D721Med (cell line): ENCODE measurements around the gene TPP2.

Experiments used
- DNase-seq: peaks from one replicate; pipeline ENCODE4 v3.0.0; 2011; ENCODE audit warnings: low spot score; ENCODE audit not compliant: insufficient read length
- FAIRE-seq: peaks from 2 replicates; lab custom pipeline; 2011; peaks lifted over from hg19 to GRCh38; lab: Jason Lieb, UNC
- TF ChIP-seq, protein P1 (sequence below): IDR thresholded peaks from 2 replicates; pipeline ENCODE4 v1.5.1; 2012; ENCODE audit warnings: mild to moderate bottlenecking, control low read depth; ENCODE audit not compliant: insufficient read depth; ENCODE audit errors: missing control alignments

The TPP2 gene

DNA sequence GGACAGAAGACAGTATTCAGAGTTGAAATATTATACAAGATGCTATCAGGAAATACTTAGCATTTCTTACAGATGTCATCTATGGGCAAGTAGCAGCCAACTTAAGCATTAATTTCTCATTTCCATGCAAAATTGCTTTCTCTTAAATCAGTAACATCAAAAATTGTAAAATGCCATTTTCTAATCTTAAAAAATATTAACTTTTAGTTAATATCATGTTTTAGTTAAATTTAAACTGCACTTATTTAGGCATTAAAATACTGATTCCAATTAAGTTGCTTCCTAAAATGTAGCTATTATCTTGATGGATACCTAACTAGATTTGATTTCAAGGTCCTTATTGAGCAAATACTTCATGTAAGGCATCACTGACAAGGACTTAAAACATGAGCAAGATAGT, 70.2 kb downstream of the TPP2 start:
- FAIRE-seq (no peak), DNase-seq (no peak)
- TF ChIP-seq, protein P1, sequence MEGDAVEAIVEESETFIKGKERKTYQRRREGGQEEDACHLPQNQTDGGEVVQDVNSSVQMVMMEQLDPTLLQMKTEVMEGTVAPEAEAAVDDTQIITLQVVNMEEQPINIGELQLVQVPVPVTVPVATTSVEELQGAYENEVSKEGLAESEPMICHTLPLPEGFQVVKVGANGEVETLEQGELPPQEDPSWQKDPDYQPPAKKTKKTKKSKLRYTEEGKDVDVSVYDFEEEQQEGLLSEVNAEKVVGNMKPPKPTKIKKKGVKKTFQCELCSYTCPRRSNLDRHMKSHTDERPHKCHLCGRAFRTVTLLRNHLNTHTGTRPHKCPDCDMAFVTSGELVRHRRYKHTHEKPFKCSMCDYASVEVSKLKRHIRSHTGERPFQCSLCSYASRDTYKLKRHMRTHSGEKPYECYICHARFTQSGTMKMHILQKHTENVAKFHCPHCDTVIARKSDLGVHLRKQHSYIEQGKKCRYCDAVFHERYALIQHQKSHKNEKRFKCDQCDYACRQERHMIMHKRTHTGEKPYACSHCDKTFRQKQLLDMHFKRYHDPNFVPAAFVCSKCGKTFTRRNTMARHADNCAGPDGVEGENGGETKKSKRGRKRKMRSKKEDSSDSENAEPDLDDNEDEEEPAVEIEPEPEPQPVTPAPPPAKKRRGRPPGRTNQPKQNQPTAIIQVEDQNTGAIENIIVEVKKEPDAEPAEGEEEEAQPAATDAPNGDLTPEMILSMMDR, result no peak

DNA sequence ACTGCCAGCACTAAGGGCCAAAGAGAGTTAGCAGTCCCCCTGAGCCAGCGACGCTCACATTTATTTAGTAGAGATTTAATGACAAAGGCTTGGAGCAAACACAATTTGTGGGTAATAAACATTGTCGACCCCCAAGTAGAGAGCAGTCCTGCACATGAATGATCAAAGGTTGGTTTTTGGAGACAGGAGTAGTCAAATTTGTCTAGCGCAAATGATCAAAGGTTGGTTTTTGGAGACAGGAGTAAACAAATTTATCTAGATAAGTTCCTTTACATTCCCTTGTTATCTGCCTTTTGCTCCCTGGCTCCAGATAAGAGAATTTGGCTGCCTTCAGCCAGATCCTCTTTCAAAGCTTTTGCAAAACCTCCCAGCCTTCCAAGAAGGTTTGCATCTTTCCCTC, 71.1 kb downstream of the TPP2 start:
- FAIRE-seq, result no peak
- TF ChIP-seq, protein P1, result no peak
- no peak for DNase-seq

DNA sequence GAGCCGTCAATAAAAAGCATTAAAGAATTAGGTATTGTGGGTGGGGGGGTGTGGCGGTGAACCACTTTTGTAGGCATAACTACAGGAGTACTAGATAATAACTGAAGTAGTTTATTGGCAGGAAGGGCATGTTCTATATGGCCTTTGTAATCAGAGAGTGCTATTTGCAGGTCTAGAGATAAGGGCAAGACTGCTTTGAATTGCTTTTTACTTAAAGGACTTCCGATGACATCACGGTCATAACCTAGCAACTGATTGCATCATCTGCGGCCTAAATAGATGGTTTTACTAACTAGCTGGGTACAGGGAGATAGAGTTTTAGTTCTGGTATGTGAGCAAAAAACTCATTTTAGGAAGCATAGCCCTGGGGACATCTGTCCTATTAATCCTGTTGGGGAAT, 73.3 kb downstream of the TPP2 start:
- TF ChIP-seq, protein P1, result no peak
- FAIRE-seq (no peak), DNase-seq (no peak)

DNA sequence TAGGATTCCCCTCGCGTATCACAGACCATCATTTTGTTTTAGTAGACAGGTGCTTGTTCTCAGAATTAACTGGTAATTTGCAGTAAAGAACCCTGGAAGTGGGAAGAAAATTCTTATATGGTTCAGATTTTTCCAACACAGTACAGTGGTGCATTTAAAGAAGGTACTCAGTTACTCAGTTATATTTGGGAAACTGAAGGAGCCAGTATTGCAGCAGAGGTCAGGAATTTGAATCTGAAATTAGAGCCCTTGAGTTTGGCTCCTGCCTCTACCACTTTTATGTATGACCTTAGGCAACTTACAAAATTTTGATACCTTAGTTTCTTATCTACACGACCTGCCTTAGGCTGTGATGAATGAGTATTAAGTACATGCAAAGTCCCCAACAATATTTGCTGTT, 78.3 kb downstream of the TPP2 start:
- DNase-seq (no peak), FAIRE-seq (no peak)
- TF ChIP-seq, protein P1, result no peak

DNA sequence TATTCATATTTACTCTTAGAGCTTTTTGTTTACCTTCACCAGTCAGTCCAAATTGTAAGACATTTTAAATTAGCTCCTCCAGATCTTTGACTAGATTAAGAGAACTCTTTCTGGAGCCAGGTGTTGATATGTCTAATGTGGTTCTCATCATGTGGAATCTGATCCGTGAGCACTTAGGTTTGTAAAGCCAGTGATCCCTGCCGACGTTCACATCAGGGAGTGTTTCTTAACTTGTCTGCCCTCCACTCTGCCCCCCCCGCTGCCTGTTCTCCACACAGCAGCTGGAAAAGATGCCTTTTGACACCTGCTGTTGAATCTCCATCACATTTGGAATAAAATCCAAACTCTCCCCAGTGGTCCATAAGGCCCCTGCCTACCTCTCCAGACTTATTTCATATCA, 80.3 kb downstream of the TPP2 start:
- DNase-seq (no peak), FAIRE-seq (peak; percentile 35)
- TF ChIP-seq, protein P1, result no peak

DNA sequence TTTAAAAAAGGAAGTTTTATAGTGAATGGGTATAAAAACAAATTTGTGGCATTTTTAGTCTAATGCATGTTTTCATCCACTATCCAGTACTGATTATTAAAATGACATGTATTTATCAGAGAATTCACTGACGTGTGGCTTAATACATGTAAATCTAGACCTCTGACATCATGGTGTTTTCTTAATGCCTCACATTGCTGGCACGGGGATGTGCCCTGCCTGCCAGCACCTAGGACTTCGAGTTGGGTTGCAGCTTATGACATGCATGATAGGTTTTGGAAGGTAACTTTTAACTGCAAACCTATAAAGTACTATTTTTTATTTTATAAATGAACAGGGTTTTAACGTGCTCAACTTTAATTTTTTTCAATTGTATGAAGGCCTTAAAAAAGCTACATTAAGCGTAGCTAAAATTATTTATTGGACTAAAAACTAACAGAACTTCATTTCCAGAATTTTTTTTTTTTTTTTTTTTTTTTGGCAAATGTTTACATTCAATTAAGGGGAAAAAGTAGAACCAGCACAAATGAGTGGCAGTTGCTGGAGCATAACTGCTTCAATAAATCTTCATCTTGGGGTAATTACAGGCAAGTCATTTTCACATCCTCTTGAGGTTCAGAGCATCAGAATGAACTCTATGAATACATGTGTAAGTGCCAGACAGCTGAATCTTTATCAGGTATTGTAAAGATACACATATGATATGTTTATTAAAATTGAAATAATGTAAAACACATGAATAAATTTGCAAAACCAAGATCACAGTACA, 81.7 kb downstream of the TPP2 start:
- FAIRE-seq (no peak), DNase-seq (no peak)
- TF ChIP-seq, protein P1, result no peak

DNA sequence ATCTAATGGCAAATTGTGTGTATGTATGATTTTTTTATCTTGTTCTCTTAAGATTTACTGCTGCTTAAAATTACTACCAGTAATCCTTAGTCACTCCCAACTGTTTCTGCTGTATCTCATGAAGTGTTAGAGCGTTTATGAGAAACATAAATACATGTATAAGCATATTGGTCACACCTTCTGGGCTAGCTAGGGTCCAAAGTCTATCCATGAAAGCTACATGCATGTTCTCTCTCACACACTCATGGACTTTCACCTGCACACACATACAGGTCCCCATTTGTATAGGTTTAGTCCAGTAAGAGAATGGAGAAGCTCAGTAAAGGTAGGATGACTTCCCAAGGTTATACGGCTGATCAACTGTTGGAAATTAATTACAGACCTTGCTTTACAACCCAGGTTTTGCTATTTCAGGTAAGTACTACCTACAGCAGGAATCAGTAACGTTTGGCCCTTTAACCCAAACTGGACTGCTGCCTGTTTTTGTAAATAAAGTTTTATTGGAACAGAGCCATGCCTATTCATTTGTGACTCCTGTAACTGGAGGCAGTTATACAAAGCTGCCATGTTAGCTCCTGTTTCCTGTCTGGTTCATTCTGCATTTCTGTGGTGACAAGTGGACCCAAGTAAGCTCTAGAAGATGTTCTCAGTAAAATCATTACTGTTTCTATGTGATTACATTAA, 82.8 kb downstream of the TPP2 start:
- no peak for FAIRE-seq
- DNase-seq, result no peak
- TF ChIP-seq, protein P1, result no peak
